GM19467 (cell line): ENCODE data around the gene TBC1D16.
"Not testable (repeated sequence)": the region's sequence is repeated elsewhere in the genome, so short reads cannot be mapped to it uniquely, and the experiment has no call there.

Experiments
- ATAC-seq: cut with Tn5 transposase; IDR thresholded peaks from one replicate; pipeline ENCODE4 v1.9.1; 2021; ENCODE audit warnings: mild to moderate bottlenecking, moderate library complexity; ENCODE audit not compliant: unreplicated experiment

TBC1D16 gene

GRCh38 chr17:79977161-79977631 is 58.5 kb downstream of the TBC1D16 start:
- no peak for ATAC-seq

GRCh38 chr17:79976451-79976850 is 59.2 kb downstream of the TBC1D16 start:
- no peak for ATAC-seq

DNA sequence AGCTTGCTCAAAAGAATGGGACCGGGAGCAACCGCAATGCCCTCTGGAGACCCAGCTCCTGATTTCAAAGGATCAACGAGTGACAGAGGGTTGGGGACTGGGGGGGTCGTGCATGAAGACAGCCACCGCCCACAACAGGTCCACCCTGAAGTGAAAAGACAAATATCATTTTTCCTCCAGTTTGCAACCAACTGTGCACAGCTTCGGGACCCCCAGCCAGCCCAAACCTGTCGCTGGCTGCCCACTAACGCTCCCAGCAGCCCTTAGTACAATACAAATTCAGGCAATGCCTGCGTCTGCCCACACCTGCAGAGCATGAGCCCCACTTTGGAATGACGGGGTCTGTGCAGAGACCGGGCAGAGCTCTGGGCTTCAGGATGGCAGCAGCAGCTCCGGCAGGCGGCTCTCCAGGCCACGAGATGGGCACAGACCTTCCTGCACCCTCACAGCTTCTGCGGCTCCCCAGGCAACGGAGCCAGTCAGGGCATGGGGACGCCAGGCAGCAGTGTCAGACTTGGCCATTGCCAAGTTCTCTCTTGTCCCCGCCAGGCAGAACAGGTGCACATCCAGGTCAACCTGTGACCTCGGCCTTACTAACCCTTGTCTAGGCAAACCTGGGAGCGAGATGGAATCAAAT is 60.1 kb downstream of the TBC1D16 start:
- ATAC-seq = no peak

- no peak for ATAC-seq
These were observed 60.8 kb downstream of the TBC1D16 start for GRCh38 chr17:79974566-79975497.

DNA sequence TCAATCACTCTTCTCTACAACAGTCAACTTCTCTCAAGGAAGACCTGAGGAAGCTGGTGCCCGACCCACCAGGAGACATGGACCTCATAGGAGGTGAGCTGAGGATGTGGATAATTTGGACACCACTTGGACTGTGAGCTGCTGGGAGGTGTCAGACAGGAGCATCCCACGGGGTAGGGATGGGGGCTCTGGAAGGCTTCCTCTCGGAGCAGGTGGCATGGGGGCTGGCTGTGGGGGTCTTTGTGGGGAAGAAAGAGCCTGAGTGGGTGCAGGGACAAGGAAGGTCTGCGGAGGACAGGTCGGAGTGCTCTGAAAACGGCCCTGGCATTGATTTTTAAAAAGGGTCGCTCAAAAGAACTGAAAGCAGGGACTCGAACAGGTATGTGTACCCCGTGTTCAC is 64.0 kb downstream of the TBC1D16 start:
- no peak for ATAC-seq

DNA sequence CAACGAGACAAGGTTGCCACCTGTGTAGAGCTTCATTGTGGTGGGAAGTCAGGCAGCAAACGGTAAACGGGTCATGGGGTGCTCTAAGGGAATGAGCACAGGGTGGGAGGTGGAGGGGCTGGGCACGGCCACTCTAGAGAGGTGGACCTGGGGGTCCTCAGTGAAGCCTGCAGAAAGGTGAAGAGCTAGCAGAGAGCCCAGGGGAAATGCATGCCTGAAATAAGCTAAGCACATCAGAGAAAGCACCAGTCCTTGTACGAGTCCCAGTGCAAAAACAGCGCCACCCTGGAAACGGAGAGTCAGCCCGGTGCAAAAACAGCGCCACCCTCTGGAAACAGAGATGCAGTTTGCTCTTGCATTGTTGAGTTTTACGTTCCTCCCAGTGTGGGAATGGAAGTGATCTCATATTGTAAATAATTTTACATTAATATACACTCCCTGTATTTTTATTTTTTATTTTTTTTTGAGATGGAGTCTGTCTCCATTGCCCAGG is 65.0 kb downstream of the TBC1D16 start:
- no peak for ATAC-seq

DNA sequence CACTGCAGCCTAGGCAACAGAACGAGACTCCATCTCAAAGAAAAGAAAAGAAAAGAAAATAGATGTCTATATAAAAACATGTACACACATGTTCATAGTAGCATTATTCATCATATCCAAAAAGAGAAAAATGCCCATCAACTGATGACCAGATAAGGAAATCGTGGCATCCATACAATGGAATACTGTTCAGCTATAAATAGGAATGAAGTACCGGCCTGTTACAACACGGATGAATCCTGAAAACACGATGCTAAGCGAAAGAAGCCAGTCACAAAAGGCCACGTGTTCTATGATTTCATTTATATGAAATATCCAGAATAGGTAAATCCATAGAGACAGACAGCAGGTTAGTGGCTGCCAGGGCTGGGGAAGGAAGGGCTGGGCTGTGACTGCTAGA is 65.8 kb downstream of the TBC1D16 start:
- ATAC-seq = no peak

DNA sequence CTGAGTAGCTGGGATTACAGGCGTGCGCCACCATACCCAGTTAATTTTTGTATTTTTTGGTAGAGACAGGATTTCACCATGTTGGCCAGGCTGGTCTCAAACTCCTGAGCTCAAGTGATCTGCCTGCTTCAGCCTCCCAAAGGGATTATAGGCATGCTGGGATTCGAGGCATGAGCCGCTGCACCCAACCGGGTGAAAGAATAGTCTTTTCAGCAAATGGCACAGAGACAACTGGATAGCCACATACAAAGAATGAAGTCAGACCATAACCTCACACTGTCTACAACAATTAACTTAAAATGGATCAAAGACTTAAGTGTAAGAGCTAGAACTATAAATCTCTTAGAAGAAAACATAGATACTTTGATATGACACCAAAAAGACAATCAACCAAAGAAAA is 67.6 kb downstream of the TBC1D16 start:
- ATAC-seq = no peak

GRCh38 chr17:79966681-79967080 is 69.0 kb downstream of the TBC1D16 start:
- ATAC-seq = no peak

- ATAC-seq = no peak
These were observed 69.9 kb downstream of the TBC1D16 start for GRCh38 chr17:79965806-79966205.

GRCh38 chr17:79962467-79962866 is 73.2 kb downstream of the TBC1D16 start:
- not testable (repeated sequence) for ATAC-seq

- not testable (repeated sequence) for ATAC-seq
These were observed 74.1 kb downstream of the TBC1D16 start for GRCh38 chr17:79961567-79961966.

GRCh38 chr17:79960788-79961522 is 74.7 kb downstream of the TBC1D16 start:
- ATAC-seq = no peak

DNA sequence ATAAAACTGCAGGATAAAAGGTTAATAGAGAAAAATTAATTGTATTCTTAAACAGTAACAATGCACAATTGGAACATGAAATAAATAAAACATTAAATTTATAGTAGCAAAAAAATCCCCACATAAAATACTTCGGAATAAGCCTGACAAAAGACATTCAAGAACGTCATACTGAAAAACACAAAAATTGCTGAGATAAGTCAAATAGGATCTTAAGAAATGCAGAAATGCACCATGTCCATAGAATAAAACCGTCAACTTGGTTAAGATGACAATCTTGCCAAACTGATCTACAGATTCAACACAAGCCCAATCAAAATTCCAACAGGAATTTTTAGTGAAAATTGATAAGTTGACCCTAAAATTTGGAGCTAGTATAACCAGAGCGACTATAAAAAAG is 76.6 kb downstream of the TBC1D16 start:
- no peak for ATAC-seq

GRCh38 chr17:79956853-79957252 is 78.8 kb downstream of the TBC1D16 start:
- ATAC-seq = no peak

DNA sequence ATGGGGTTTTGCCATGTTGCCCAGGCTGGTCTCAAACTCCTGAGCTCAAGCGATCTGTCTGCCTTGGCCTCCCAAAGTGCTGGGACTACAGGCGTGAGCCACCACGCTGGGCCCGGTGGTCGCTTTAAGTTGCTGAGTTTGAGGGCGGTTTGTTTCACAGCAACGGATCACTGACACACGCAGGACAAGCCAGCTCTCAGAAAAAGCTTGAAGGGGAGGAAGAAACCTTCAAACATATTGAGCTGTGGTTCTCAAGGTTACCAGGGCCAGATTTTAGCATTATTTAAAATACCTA is 79.3 kb downstream of the TBC1D16 start:
- not testable (repeated sequence) for ATAC-seq

DNA sequence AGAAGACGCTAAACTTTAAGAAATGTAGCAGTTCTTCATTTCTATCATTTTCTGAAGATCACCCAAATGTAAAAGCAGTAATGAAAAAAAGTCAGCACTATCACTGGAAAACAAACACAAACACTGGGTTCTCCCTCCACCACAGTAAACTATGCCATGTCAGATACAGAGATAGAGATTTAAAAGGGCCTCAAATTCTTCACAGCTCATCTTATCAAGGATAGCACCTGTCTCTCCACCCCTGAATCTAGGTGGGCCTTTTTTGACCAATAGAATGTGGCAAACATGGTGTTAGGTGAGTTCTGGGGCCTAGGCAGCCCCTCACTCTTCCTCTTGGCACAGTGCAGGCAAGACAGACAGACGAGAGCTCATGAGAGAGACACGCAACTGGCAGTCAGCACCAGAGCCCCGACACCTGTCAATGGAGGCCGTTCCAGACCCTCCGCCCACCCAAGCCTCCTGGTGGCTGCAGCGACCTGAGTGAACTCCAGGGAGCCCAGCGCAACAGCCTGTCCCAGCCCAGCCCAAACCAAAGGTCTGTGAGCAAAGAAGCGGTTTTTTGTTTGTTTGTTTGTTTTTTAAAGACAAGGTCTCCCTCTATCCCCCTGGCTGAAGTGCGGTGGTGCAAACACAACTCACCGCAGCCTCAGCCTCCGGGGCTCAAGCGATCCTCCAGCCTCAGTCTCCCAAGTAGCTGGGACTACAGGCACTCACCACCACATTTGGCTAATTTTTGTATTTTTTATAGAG is 79.8 kb downstream of the TBC1D16 start:
- ATAC-seq = no peak

DNA sequence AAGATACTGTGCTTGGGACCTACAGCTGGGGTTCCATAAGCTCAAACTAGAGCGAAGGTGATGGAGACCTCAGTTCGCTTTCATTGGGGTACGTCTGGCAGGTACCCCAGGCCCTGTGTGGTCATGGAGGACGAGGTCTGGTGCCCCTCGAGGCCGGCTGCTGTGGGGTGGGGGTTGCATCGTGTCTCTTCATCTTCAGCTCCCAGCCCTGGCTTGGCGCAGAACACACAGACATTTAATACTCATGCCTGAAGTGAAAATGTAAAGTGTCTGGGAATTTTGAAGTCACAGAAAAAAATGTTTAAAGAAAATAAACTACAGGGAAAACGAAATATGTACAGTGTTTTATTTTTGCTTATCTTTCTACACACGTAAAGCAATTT is 80.5 kb downstream of the TBC1D16 start:
- no peak for ATAC-seq

GRCh38 chr17:79954281-79955166 is 81.1 kb downstream of the TBC1D16 start:
- ATAC-seq = no peak

DNA sequence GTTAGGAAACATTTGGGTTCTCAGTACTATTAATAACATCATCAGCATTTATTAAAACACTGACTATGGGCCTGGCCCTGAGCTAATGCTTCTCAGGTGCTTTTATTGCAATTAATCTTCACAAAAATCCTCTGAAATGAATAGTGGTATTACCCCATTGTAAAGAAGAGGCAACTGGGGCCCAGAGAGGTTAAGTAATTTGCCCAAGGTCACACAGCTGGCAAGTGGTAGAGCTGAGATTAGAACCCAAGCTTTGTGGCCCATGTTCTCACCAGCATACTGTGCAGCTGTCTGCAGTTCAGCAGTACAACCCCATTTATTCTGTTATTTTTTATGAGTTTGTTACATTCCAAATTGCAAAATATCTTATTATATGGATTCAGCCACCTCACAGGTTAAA is 82.3 kb downstream of the TBC1D16 start:
- no peak for ATAC-seq
